Measurements from ENCODE around the gene MED13L. TPM values are rescaled to one million over a fixed set of nuclear protein-coding genes. Genes with fewer than 3 reads are reported as not detected.

The MED13L gene
- polyA plus RNA-seq, 1 donor (not counting 4 experiments of a cell fraction or from before 2014, with no cell fraction given), result 31.7 TPM

DNA sequence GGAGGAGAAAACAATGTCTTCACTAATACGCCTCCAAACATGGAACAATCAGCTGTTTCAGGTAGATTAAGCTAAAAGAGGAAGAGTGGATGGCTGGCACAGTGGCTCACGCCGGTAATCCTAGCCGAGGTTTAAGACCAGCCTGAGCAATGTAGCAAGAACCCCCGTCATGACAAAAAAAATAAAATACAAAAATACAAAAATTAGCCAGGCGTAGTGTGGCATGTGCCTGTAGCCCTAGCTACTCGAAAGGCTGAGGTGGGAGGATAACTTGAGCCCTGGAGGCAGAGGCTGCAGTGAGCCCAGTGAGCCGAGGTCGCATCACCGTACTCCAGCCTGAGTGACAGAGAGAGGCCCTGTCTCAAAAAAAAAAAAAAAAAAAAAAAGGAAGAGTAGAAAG lies 1.2 kb upstream of the MED13L start:
- FAIRE-seq (no peak), DNase-seq (ENCODE audit: low read depth, low spot score) (no peak)
- Histone ChIP-seq H2AFZ (ENCODE audit: control insufficient read depth, low read length) (no peak overlapping the region), H3K9me3 (ENCODE audit: control insufficient read depth, low read depth, low read length) (no peaks in the 10 kb centered on the region), H3K79me2 (ENCODE audit: control insufficient read depth, insufficient read depth, low read length) (peaks cover 33% of the 10 kb centered on the region), H3K27me3 (ENCODE audit: control insufficient read depth, extremely low read depth, insufficient read depth, low read length) (no peaks in the 10 kb centered on the region), H3K36me3 (ENCODE audit: control insufficient read depth in 2 of 2, extremely low read depth in 1 of 2, insufficient read depth in 2 of 2, low read length in 2 of 2) (no peaks in the 10 kb centered on the region), H4K20me1 (ENCODE audit: control insufficient read depth, extremely low read depth, insufficient read depth, low read length) (peaks cover 10% of the 10 kb centered on the region), H3K4me3 (ENCODE audit: control insufficient read depth in 2 of 3, extremely low read depth in 1 of 3, insufficient read depth in 2 of 3, low read depth in 1 of 3, low read length in 3 of 3) (no peak overlapping the region), H3K4me1 (ENCODE audit: control insufficient read depth, extremely low read depth, insufficient read depth, low read length) (peaks cover 6% of the 10 kb centered on the region), H3K9ac (ENCODE audit: control insufficient read depth, extremely low read depth, insufficient read depth, low read length) (no peak overlapping the region), H3K9me1 (ENCODE audit: control insufficient read depth, extremely low read depth, insufficient read depth, low read length) (no peaks in the 10 kb centered on the region), H3K27ac (ENCODE audit: control insufficient read depth, insufficient read depth, low read length) (no peak overlapping the region), H3K4me2 (ENCODE audit: control insufficient read depth, extremely low read depth, insufficient read depth, low read depth, low read length) (no peak overlapping the region)
- dilution Hi-C loops (cut with MboI; ENCODE audit: extremely low pct_ligation_motif_present, low sequenced_read_pairs), result no loop called here
- no peak for TF ChIP-seq EZH2 (IDR thresholded peaks at IDR 0.05; ENCODE audit: low read length)
- TF ChIP-seq, protein P1, sequence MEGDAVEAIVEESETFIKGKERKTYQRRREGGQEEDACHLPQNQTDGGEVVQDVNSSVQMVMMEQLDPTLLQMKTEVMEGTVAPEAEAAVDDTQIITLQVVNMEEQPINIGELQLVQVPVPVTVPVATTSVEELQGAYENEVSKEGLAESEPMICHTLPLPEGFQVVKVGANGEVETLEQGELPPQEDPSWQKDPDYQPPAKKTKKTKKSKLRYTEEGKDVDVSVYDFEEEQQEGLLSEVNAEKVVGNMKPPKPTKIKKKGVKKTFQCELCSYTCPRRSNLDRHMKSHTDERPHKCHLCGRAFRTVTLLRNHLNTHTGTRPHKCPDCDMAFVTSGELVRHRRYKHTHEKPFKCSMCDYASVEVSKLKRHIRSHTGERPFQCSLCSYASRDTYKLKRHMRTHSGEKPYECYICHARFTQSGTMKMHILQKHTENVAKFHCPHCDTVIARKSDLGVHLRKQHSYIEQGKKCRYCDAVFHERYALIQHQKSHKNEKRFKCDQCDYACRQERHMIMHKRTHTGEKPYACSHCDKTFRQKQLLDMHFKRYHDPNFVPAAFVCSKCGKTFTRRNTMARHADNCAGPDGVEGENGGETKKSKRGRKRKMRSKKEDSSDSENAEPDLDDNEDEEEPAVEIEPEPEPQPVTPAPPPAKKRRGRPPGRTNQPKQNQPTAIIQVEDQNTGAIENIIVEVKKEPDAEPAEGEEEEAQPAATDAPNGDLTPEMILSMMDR (optimal IDR thresholded peaks at IDR 0.05 in 1 of 3, IDR thresholded peaks at IDR 0.05 in 1 of 3, conservative IDR thresholded peaks at IDR 0.05 in 1 of 3; ENCODE audit: extremely low read depth in 1 of 3, insufficient read depth in 2 of 3, low read length in 3 of 3), result no peak

DNA sequence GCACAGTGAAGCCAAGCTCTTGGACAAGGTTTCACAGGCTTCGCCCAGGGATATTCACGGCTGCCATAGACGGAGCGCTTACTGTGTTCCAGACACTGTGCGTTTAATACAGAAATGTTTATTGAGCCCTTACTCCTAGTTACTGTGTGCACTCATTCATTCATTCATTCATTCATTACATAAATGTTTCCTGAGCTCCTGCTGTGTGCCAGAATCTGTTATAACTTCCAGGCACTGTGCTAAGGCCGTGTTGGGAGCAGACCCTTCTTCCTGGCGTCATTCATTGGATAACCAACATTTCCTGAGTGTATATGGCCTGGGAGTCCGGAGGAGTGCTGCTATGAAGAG lies 760 bp upstream of the MED13L start:
- dilution Hi-C loops (cut with MboI; ENCODE audit: extremely low pct_ligation_motif_present, low sequenced_read_pairs), result no loop called here
- DNase-seq (ENCODE audit: low read depth, low spot score), result no peak
- no peaks in the 10 kb centered on the region for H3K27me3 ChIP-seq (ENCODE audit: control insufficient read depth, extremely low read depth, insufficient read depth, low read length)
- peak overlapping the region; percentile 25 to 62 (median 57) for H3K4me3 ChIP-seq (ENCODE audit: control insufficient read depth in 2 of 3, extremely low read depth in 1 of 3, insufficient read depth in 2 of 3, low read depth in 1 of 3, low read length in 3 of 3)
- H4K20me1 ChIP-seq (ENCODE audit: control insufficient read depth, extremely low read depth, insufficient read depth, low read length), result peaks cover 10% of the 10 kb centered on the region
- peak overlapping the region; percentile 79 for H3K4me2 ChIP-seq (ENCODE audit: control insufficient read depth, extremely low read depth, insufficient read depth, low read depth, low read length)
- no peaks in the 10 kb centered on the region for H3K36me3 ChIP-seq (ENCODE audit: control insufficient read depth in 2 of 2, extremely low read depth in 1 of 2, insufficient read depth in 2 of 2, low read length in 2 of 2)
- TF ChIP-seq EZH2 (IDR thresholded peaks at IDR 0.05; ENCODE audit: low read length), result no peak
- TF ChIP-seq, protein P1 (optimal IDR thresholded peaks at IDR 0.05 in 1 of 3, IDR thresholded peaks at IDR 0.05 in 1 of 3, conservative IDR thresholded peaks at IDR 0.05 in 1 of 3; ENCODE audit: extremely low read depth in 1 of 3, insufficient read depth in 2 of 3, low read length in 3 of 3), result no peak
- H3K9me1 ChIP-seq (ENCODE audit: control insufficient read depth, extremely low read depth, insufficient read depth, low read length), result no peaks in the 10 kb centered on the region
- H3K79me2 ChIP-seq (ENCODE audit: control insufficient read depth, insufficient read depth, low read length), result peaks cover 37% of the 10 kb centered on the region
- FAIRE-seq, result no peak
- peaks cover 11% of the 10 kb centered on the region for H3K4me1 ChIP-seq (ENCODE audit: control insufficient read depth, extremely low read depth, insufficient read depth, low read length)
- peak overlapping the region; percentile 52 for H3K27ac ChIP-seq (ENCODE audit: control insufficient read depth, insufficient read depth, low read length)
- H2AFZ ChIP-seq (ENCODE audit: control insufficient read depth, low read length), result peak overlapping the region; percentile 83
- H3K9ac ChIP-seq (ENCODE audit: control insufficient read depth, extremely low read depth, insufficient read depth, low read length), result peak overlapping the region; percentile 80
- H3K9me3 ChIP-seq (ENCODE audit: control insufficient read depth, low read depth, low read length), result no peaks in the 10 kb centered on the region

All from keratinocyte (primary cell).